K562 (cell line): ENCODE results near the gene MCC. TPM values are rescaled to one million over a fixed set of nuclear protein-coding genes. Genes with fewer than 3 reads are reported as not detected.
A peak's percentile ranks its signal among the peaks of the same experiment; 100 is the strongest.

ENCODE experiments used
- HDAC1 ChIP-seq, 2 experiments: fragments of 450-650 bp; IDR thresholded peaks; 2 replicates each; pipeline ENCODE4 v1.6.1; 2016 to 2017; ENCODE audit warnings: inconsistent platforms in 1 of 2, mild to moderate bottlenecking in 1 of 2, moderate library complexity in 1 of 2
- HES1 ChIP-seq: fragments of 450-650 bp; IDR thresholded peaks from 2 replicates; pipeline ENCODE4 v1.6.1; 2016; ENCODE audit warnings: low read depth, mild to moderate bottlenecking, moderate library complexity
- LARP7 ChIP-seq: fragments of 450-650 bp; IDR thresholded peaks from 2 replicates; pipeline ENCODE4 v1.6.1; 2016
- PHB2 ChIP-seq: fragments of 450-650 bp; IDR thresholded peaks from 2 replicates; pipeline ENCODE4 v1.6.1; 2017; ENCODE audit warnings: low read depth
- POLR2AphosphoS5 ChIP-seq: IDR thresholded peaks from 2 replicates; pipeline ENCODE4 v1.6.1; 2011; ENCODE audit warnings: mild to moderate bottlenecking, low read depth, low read length, moderate library complexity; ENCODE audit not compliant: control insufficient read depth, insufficient read depth
- SFPQ ChIP-seq: fragments of 200-400 bp; formaldehyde crosslinking; IDR thresholded peaks from 2 replicates; pipeline ENCODE4 v1.6.1; 2017; ENCODE audit warnings: mild to moderate bottlenecking, low read depth, low read length, moderate library complexity
- TAF9B ChIP-seq: fragments of 450-650 bp; IDR thresholded peaks from 2 replicates; pipeline ENCODE4 v1.6.1; 2018; ENCODE audit warnings: mild to moderate bottlenecking; ENCODE audit not compliant: partially characterized antibody
- TBP ChIP-seq: optimal IDR thresholded peaks from 2 replicates; pipeline ENCODE3; 2011; ENCODE audit warnings: low read depth, low read length, improper control_type of control experiment
- ZNF184 ChIP-seq: sonication (generic); formaldehyde crosslinking; IDR thresholded peaks from 2 replicates; pipeline ENCODE4 v1.5.0; 2020; ENCODE audit warnings: missing genetic modification reagents
- ZNF740 ChIP-seq, 3 experiments: fragments of 200-800 bp in 1 of 3; sonication (Bioruptor generic) in 1 of 3; sonication (generic) in 1 of 3; formaldehyde crosslinking in 1 of 3; IDR thresholded peaks; 2 replicates each; pipeline versions ENCODE4 v1.6.1 to v1.8.0; 2016 to 2022; ENCODE audit warnings: mild to moderate bottlenecking in 2 of 3, missing compliant biosample characterization in 2 of 3, missing genetic modification characterization in 2 of 3, missing genetic modification reagents in 1 of 3
- polyA plus RNA-seq, 8 experiments: library from polyadenylated mRNA; depleted of rRNA in 4 of 8; stranded (reverse) in 5 of 8; unstranded in 3 of 8; fragments of >200 nt; fragmentation: Nextera tagmentation in 2 of 8; fragmentation: Illumina TruSeq in 1 of 8; extraction: Ambion mirVana in 2 of 8; extraction: Trizol in 1 of 8; gene quantifications; 2 replicates each; pipeline versions ENCODE4 v1.2.1 to v1.2.3, GENCODE V29; 2011 to 2014; ENCODE audit warnings: inconsistent platforms in 1 of 8, missing spikeins in 1 of 8
- total RNA-seq, 7 experiments: library from RNA; depleted of rRNA in 6 of 7; stranded (reverse); fragments of >200 nt in 6 of 7; fragmentation: Illumina TruSeq in 2 of 7; extraction: Trizol in 2 of 7; gene quantifications; 2 replicates each; pipeline versions ENCODE4 v1.2.1 to v1.2.3, GENCODE V29; 2011 to 2021; ENCODE audit warnings: low replicate concordance in 1 of 7
- TF ChIP-seq, protein P1 (sequence below), 2 experiments: fragments of 450-650 bp in 1 of 2; sonication (generic) in 1 of 2; formaldehyde crosslinking in 1 of 2; IDR thresholded peaks; 2 replicates each; pipeline versions ENCODE4 v1.7.1 to v1.9.0; 2016 to 2022; ENCODE audit warnings: inconsistent platforms in 1 of 2, mild to moderate bottlenecking in 1 of 2, missing genetic modification reagents in 1 of 2

The MCC gene
- total and polyA plus RNA-seq, 9 of the 15 experiments (the other 6 are each of a cell fraction or from before 2014, with no cell fraction given): 0.04 to 0.24 (median 0.06) TPM; not detected in 1

GRCh38 chr5:113084402-113085083 lies 403.7 kb downstream of the MCC start (continued):
- TF ChIP-seq, protein P1, sequence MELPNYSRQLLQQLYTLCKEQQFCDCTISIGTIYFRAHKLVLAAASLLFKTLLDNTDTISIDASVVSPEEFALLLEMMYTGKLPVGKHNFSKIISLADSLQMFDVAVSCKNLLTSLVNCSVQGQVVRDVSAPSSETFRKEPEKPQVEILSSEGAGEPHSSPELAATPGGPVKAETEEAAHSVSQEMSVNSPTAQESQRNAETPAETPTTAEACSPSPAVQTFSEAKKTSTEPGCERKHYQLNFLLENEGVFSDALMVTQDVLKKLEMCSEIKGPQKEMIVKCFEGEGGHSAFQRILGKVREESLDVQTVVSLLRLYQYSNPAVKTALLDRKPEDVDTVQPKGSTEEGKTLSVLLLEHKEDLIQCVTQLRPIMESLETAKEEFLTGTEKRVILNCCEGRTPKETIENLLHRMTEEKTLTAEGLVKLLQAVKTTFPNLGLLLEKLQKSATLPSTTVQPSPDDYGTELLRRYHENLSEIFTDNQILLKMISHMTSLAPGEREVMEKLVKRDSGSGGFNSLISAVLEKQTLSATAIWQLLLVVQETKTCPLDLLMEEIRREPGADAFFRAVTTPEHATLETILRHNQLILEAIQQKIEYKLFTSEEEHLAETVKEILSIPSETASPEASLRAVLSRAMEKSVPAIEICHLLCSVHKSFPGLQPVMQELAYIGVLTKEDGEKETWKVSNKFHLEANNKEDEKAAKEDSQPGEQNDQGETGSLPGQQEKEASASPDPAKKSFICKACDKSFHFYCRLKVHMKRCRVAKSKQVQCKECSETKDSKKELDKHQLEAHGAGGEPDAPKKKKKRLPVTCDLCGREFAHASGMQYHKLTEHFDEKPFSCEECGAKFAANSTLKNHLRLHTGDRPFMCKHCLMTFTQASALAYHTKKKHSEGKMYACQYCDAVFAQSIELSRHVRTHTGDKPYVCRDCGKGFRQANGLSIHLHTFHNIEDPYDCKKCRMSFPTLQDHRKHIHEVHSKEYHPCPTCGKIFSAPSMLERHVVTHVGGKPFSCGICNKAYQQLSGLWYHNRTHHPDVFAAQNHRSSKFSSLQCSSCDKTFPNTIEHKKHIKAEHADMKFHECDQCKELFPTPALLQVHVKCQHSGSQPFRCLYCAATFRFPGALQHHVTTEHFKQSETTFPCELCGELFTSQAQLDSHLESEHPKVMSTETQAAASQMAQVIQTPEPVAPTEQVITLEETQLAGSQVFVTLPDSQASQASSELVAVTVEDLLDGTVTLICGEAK (IDR thresholded peaks at IDR 0.05): no peak
- TF ChIP-seq, protein P1 (CRISPR knock-in tag; IDR thresholded peaks at IDR 0.05): no peak
- TF ChIP-seq PHB2 (peak; percentile 74; the same call in 1 of the 2 replicates), LARP7 (no peak), ZNF184 (CRISPR knock-in tag) (no peak), ZNF740 (CRISPR knock-in tag; IDR thresholded peaks at IDR 0.05) (no peak), ZNF740 (tag; IDR thresholded peaks at IDR 0.05) (no peak), HES1 (no peak), HDAC1 (IDR thresholded peaks at IDR 0.05) (peak in 1 of 2 experiments; percentile 62; a peak in 1 of 4 replicates), POLR2AphosphoS5 (peak; percentile 88), TAF9B (peak; percentile 97), TBP (no peak), SFPQ (no peak)
